ENCODE results near the gene CAMK2A.

The CAMK2A gene

GRCh38 chr5:150263801-150264621 is 25.6 kb downstream of the CAMK2A start:
- TF ChIP-seq CTCF (IDR thresholded peaks at IDR 0.05) = no peak
- H3K9ac ChIP-seq = no peak overlapping the region

GRCh38 chr5:150263375-150263775 is 26.2 kb downstream of the CAMK2A start:
- Histone ChIP-seq H3K9me3 (ENCODE audit: control insufficient read depth, low read length) (no peaks in the 10 kb centered on the region), H3K79me2 (no peaks in the 10 kb centered on the region), H3K9ac (no peak overlapping the region), H3K4me1 (no peaks in the 10 kb centered on the region), H3K27ac (no peak overlapping the region), H3K36me3 (ENCODE audit: control insufficient read depth, insufficient read depth, low read length) (no peaks in the 10 kb centered on the region), H3K4me2 (ENCODE audit: low read length) (no peak overlapping the region), H2AFZ (no peak overlapping the region), H3K4me3 (ENCODE audit: low read depth, low read length) (no peak overlapping the region), H3K27me3 (ENCODE audit: control insufficient read depth, insufficient read depth, low read length) (no peaks in the 10 kb centered on the region)
- no peak for TF ChIP-seq CTCF (IDR thresholded peaks at IDR 0.05)

More at GRCh38 chr5:150263801-150264621, 25.6 kb downstream of the CAMK2A start:
- no peaks in the 10 kb centered on the region for H3K36me3 ChIP-seq (ENCODE audit: control insufficient read depth, insufficient read depth, low read length)
- H3K4me2 ChIP-seq (ENCODE audit: low read length) = no peak overlapping the region
- H3K9me3 ChIP-seq (ENCODE audit: control insufficient read depth, low read length) = no peaks in the 10 kb centered on the region
- H3K79me2 ChIP-seq = no peaks in the 10 kb centered on the region
- no peaks in the 10 kb centered on the region for H3K27me3 ChIP-seq (ENCODE audit: control insufficient read depth, insufficient read depth, low read length)
- H3K4me1 ChIP-seq = no peaks in the 10 kb centered on the region
- H3K4me3 ChIP-seq (ENCODE audit: low read depth, low read length) = no peak overlapping the region
- no peak overlapping the region for H2AFZ ChIP-seq
- no peak overlapping the region for H3K27ac ChIP-seq

GRCh38 chr5:150262502-150262901 is 27.1 kb downstream of the CAMK2A start:
- no peaks in the 10 kb centered on the region for H3K36me3 ChIP-seq (ENCODE audit: control insufficient read depth, insufficient read depth, low read length)

GRCh38 chr5:150261231-150261630 is 28.3 kb downstream of the CAMK2A start:
- H2AFZ ChIP-seq = no peak overlapping the region
- no peak for TF ChIP-seq CTCF (IDR thresholded peaks at IDR 0.05)
- no peak overlapping the region for H3K9ac ChIP-seq
- H3K4me1 ChIP-seq = no peaks in the 10 kb centered on the region
- H3K27me3 ChIP-seq (ENCODE audit: control insufficient read depth, insufficient read depth, low read length) = no peaks in the 10 kb centered on the region
- H3K9me3 ChIP-seq (ENCODE audit: control insufficient read depth, low read length) = no peaks in the 10 kb centered on the region
- no peaks in the 10 kb centered on the region for H3K79me2 ChIP-seq
- H3K4me2 ChIP-seq (ENCODE audit: low read length) = no peak overlapping the region
- H3K4me3 ChIP-seq (ENCODE audit: low read depth, low read length) = no peak overlapping the region
- H3K36me3 ChIP-seq (ENCODE audit: control insufficient read depth, insufficient read depth, low read length) = no peaks in the 10 kb centered on the region
- no peak overlapping the region for H3K27ac ChIP-seq

More at GRCh38 chr5:150262502-150262901, 27.1 kb downstream of the CAMK2A start:
- H3K4me3 ChIP-seq (ENCODE audit: low read depth, low read length) = no peak overlapping the region
- H2AFZ ChIP-seq = no peak overlapping the region
- H3K4me1 ChIP-seq = no peaks in the 10 kb centered on the region
- H3K27me3 ChIP-seq (ENCODE audit: control insufficient read depth, insufficient read depth, low read length) = no peaks in the 10 kb centered on the region
- no peak overlapping the region for H3K9ac ChIP-seq
- no peak overlapping the region for H3K4me2 ChIP-seq (ENCODE audit: low read length)
- H3K27ac ChIP-seq = no peak overlapping the region
- H3K9me3 ChIP-seq (ENCODE audit: control insufficient read depth, low read length) = no peaks in the 10 kb centered on the region
- H3K79me2 ChIP-seq = no peaks in the 10 kb centered on the region
- no peak for TF ChIP-seq CTCF (IDR thresholded peaks at IDR 0.05)

GRCh38 chr5:150258130-150258529 is 31.4 kb downstream of the CAMK2A start:
- Histone ChIP-seq H3K9me3 (ENCODE audit: control insufficient read depth, low read length) (no peaks in the 10 kb centered on the region), H3K4me1 (no peaks in the 10 kb centered on the region), H3K9ac (no peak overlapping the region), H3K4me2 (ENCODE audit: low read length) (no peak overlapping the region), H3K79me2 (no peaks in the 10 kb centered on the region), H3K27me3 (ENCODE audit: control insufficient read depth, insufficient read depth, low read length) (no peaks in the 10 kb centered on the region), H3K36me3 (ENCODE audit: control insufficient read depth, insufficient read depth, low read length) (no peaks in the 10 kb centered on the region), H3K27ac (no peak overlapping the region), H3K4me3 (ENCODE audit: low read depth, low read length) (no peak overlapping the region), H2AFZ (no peak overlapping the region)
- no peak for TF ChIP-seq CTCF (IDR thresholded peaks at IDR 0.05)

Measured in parathyroid adenoma (tissue), 2 donors.